Raji (cell line): Measurements from ENCODE around the gene IFNL4.
"Not testable (repeated sequence)": the region's sequence is repeated elsewhere in the genome, so short reads cannot be mapped to it uniquely, and the experiment has no call there.

ENCODE experiments used
- POLR2A ChIP-seq: IDR thresholded peaks from 2 replicates; pipeline ENCODE4 v1.6.1; 2011; ENCODE audit warnings: low read depth, low read length, control low read depth; ENCODE audit not compliant: insufficient read depth

IFNL4 gene

DNA sequence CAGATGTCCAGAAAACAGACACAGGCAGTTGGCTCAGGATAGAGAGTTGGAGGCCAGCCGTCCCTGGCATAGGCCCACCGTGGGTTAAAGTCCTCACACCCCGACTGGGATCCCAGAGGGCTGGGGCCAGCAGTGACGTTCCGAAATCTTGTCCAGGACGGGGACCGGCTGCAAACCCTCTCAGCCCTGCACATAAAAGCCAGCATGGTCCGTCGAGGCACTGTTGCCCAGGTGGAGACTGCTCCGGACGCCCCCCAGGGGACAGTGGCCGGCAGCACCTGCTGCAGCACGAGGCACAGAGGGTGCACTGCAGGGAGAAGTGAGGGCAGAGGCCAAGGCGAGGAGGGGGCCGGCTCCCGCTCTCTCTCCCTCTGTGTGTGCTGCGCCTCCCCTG, 15.3 kb upstream of the IFNL4 start:
- no peak for TF ChIP-seq POLR2A

DNA sequence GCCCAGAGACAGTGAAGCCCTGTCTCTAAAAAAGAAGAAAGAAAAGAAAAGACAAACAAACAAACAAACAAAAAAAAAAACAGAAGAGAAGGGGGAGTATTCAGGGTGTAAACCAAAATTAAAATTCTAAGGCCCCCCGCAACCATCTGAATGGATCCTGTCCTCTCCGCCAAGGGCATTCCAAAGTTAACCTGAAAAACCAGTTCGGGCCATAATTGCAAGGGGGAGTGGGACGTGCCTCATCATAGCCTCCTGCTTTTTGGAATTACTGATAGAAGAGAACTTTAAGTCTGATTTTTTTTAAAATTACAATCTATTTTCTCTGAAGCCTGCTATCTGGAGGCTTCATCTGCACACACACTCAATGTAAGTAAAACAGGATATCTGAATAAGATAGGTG, 13.8 kb upstream of the IFNL4 start:
- no peak for TF ChIP-seq POLR2A

- TF ChIP-seq POLR2A = no peak
These were observed 13.0 kb upstream of the IFNL4 start for GRCh38 chr19:39261704-39262103.

- TF ChIP-seq POLR2A = no peak
These were observed 8.6 kb upstream of the IFNL4 start for GRCh38 chr19:39257227-39257626.

DNA sequence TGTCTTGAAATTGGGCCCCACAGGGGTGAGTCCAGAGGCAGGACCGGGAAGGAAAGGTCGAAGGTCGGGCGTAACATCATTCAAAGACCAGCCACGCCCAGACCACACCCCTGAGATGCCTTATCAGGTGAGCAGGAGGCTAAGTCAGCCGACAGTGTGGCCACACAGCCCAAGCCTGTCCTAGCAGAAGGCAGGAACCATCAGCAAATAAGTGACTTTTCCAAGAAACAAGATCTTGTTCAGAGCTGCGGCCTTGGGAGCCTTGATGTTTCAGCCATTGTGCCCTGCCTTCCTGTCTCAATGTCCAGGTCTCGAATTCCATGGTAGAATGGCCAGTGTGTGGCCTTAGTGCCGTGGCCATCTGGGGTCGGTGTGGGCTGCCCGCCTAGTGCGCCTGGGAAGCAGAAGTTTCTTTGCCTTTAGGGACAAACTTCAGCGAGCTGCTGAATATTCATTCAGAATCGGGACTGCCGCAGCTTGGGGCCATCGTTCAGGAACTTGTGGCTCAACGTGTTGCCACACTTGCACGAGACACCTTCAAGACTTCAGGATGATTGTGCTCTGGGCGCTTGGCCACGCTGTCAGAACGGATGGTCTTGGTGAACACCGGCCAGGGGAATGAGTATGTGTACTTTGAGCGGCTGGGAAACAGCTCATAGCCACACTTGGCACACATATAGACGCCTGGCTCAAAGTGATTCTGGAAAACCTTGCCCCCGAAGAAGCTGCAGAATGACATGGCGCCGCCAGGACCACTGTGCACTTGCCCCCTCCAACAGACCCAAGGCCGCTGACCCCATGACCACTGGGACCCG, 6.1 kb upstream of the IFNL4 start:
- no peak for TF ChIP-seq POLR2A

GRCh38 chr19:39253374-39254149, 4.9 kb upstream of the IFNL4 start:
- no peak for TF ChIP-seq POLR2A

GRCh38 chr19:39252458-39252857, 3.8 kb upstream of the IFNL4 start:
- TF ChIP-seq POLR2A = no peak

DNA sequence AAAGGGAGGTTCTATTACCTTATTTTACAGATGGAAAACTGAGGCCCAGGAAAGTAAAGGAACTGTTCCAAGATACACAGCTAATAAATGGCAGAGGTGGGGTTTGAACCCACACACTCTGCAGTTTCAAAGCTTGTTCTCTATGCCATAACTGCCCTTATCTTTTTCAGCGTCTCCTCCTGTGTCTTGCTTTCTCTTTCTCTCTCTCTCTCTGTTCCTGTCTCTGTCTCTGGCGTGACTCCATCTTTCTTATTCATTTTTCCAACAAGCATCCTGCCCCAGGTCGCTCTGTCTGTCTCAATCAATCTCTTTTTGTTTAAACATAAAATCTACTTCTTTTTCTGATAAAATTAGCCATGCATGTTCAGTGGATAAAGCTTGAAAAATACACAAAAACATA, 3.2 kb upstream of the IFNL4 start:
- TF ChIP-seq POLR2A = no peak

DNA sequence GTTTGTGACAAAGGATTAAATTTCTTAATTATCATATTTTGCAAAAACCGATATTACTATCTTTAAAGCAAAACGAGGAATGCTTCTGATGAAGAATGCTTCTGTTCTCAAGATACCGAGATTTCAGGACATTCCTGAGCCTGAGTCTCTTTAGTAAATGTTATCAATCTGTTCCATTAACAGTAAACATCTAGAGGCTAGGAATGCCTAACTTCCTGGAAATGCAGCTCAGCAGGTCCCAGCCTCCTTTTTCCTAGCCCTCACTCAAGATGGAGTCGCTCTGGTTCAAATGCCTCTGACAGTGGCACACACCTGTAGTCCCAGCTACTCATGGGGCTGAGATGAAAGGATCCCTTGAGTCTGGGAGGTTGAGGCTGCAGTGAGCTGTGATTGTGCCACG, 2.4 kb upstream of the IFNL4 start:
- no peak for TF ChIP-seq POLR2A

- no peak for TF ChIP-seq POLR2A
These were observed 673 bp downstream of the IFNL4 start for GRCh38 chr19:39247701-39248664.

DNA sequence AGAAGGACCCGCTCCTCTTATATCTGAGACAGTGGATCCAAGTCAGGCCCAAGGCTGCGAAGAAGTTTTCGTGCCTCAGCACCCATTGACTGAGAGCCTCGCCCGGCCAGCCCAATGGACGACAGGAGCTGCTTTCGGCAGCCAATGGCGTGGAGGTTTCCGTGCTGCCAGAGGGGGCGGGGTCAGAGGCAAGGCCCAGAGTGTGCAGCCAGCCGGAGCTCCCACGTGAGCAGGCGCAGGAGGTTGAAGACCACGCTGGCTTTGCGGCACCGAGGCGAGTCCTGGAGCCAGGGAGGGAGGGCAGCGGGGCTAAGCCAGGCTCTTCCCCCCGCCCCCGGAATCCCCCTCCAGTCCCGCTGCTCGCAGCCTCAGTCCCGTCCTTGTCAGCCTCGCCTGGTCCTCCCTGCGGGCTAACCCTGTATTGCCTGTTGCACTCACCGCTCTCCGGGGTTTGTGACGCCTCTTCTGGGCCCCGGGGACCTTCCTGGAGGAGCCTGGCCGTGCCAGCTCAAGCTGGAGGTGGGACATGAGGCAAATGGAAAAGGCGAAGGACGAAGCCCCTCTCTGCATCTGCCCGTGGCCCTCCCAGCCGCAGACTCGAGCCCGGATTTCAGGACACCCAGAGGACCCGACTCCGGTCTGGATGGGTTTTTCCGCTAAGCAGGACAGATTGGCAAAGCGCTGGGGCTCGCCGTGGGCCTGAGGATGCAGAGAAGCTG, 1.5 kb downstream of the IFNL4 start:
- TF ChIP-seq POLR2A = no peak

DNA sequence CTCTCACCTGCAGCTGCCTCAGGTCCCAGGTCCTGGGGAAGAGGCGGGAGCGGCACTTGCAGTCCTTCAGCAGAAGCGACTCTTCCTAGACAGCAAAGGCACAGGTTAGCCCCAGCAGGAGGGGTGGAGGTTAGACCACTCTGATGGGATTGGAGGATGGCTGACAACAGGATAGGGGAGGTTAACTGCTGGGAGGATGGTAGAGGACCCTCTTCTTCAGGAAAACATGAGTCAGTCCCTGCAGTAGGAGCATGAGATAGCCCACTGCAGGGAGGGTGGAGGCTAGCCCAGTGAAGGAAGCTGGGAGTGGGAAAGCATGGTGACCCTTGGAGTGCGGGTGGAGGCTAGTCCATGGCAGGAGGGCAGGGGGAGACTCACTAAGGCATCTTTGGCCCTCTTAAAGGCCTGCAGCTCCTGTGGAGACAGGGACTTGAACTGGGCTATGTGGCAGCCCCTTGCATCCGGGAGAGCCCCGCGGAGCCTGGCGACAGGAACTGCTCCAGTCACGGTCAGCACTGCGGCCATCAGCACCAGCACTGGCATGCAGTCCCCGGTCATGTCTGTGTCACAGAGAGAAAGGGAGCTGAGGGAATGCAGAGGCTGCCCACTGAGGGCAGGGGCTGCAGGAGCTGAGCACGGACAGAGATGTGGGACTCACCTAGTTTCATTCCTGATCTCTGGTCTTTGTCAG, 4.1 kb downstream of the IFNL4 start, which contains the start of gene IFNL3:
Gene IFNL3 (minus strand): TSS at position 597 of the 691 bp plus-strand sequence. CDS start 39 bp downstream, at position 558.
- not testable (repeated sequence) for TF ChIP-seq POLR2A

GRCh38 chr19:39240421-39240820, 8.2 kb downstream of the IFNL4 start:
- no peak for TF ChIP-seq POLR2A

DNA sequence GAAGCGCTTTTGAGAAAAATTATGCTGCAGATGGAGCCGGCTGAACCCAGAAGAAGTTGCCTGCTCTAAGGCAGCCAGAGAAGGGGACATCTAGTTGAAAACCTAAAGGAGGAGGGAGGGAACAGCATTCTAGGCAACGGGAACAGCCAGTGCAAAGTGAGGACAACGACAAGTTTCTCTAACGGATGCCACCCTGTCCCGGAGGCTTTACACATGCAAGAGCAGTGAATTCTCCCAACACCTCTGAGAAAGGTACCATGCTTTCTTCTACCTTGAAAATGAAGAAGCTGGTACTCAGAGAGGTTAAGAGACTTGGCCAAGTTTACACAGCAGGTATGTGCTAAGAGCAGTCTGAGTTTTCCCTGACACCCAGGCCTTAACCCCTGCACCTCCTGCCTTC, 9.7 kb downstream of the IFNL4 start:
- no peak for TF ChIP-seq POLR2A

DNA sequence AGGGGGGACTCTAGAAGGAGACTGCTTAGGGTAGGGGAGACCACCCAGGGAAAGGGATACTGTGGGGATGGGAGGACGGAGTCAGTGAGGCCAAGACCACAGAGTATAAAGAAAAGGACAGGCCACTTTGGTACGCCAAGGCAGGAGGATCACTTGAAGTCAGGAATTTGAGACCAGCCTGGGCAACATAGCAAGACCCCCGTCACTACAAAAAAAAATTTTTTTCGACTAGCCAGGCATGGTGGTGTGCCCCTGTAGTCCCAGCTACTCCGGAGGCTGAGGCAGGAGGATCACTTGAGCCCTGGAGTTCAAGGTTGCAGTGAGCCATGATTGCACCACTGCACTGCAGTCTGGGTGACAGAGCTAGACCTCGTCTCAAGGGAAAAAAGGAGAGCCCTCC, 10.4 kb downstream of the IFNL4 start:
- TF ChIP-seq POLR2A = no peak
